GF-D8 (cell line): ENCODE data around the gene CHRNG.

Source experiments
- DNase-seq: peaks from one replicate; lab custom pipeline; 2025; lab: John Stamatoyannopoulos, UW

Gene CHRNG, protein sequence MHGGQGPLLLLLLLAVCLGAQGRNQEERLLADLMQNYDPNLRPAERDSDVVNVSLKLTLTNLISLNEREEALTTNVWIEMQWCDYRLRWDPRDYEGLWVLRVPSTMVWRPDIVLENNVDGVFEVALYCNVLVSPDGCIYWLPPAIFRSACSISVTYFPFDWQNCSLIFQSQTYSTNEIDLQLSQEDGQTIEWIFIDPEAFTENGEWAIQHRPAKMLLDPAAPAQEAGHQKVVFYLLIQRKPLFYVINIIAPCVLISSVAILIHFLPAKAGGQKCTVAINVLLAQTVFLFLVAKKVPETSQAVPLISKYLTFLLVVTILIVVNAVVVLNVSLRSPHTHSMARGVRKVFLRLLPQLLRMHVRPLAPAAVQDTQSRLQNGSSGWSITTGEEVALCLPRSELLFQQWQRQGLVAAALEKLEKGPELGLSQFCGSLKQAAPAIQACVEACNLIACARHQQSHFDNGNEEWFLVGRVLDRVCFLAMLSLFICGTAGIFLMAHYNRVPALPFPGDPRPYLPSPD

DNA sequence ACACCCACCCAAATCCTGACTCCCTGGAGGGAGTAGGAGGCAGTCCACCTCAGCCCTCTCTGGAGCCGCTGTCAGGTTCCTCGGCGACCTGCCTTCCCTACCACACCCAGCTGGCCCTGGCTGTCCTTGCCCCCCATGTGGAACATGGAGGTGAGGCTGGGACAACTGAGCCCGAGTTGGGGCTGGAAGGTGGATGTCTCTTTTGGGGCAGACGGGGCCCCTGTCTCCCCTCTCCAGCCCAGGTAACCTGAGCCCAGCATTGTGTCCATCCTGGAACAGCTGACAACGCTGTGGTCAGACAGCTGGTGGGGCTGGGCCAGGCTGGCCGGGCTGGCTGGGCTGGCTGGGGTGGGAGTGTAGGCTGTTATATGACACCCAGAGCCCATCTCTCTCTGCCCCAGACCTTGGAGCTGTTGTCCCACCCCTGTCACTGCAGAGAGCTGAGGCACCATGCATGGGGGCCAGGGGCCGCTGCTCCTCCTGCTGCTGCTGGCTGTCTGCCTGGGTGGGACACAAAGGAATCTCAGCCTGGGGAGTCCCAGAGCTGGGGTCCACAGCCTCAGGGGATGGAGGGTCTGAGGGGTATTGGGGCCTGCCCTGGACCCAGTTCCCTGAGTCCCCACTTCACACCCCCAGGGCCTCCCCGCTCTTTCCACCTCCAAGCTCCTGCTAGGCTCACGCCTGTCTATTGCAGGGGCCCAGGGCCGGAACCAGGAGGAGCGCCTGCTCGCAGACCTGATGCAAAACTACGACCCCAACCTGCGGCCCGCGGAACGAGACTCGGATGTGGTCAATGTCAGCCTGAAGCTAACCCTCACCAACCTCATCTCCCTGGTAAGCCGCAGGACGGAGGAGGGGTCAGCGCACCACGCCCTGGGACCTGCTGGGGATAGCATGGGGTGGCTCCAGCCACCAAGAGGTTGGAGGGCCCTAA is at the start of gene CHRNG:
Gene CHRNG, plus strand, starts transcription at position 395 of the 934 bp plus-strand sequence. Its CDS starts 56 bp downstream, at position 451.
- no peak for DNase-seq

DNA sequence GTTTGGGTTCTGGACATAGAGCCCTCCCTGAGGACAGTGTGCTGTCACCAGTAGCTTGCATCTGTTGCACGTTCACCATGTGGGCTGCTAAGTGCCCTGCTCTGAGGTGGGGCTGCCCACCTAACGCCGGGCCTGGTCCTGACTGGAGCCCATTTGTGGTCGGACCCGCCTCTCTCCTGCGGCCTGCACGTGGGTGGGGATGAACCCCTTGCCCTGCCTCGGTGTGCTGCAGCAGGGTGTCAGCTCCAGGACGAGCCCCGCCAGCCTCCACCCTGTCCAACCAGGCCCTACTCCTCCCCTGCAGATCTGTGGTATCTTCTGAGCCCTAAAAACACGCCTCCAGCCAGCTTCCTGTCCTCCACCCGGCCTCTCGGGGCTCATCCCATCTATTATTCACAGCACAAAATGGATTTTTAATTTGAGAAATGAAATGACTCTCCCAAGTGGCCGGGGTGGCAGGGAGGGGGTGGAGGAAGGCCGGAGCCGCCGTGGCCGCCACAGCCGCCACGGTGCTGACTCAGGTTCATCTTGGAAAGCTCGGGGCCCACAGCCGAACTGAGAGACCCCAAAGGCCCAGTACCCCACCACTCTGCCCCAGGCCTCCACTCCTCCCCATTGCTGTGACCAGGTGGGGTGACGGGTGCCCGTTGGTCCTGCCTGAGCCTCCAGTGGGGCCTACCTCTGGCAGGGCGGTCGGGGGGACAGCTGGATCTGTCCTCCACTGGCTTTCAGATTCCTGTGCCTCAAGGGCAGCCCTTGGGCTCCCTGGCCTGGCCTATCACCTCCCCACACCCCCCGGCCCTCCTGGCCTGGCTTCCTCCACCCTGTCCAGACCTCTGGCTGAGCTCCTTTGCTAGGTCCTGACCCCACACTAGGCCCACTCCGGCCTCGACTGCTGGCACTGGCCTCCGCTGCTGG is 49.0 kb upstream of the CHRNG start:
- DNase-seq = no peak

DNA sequence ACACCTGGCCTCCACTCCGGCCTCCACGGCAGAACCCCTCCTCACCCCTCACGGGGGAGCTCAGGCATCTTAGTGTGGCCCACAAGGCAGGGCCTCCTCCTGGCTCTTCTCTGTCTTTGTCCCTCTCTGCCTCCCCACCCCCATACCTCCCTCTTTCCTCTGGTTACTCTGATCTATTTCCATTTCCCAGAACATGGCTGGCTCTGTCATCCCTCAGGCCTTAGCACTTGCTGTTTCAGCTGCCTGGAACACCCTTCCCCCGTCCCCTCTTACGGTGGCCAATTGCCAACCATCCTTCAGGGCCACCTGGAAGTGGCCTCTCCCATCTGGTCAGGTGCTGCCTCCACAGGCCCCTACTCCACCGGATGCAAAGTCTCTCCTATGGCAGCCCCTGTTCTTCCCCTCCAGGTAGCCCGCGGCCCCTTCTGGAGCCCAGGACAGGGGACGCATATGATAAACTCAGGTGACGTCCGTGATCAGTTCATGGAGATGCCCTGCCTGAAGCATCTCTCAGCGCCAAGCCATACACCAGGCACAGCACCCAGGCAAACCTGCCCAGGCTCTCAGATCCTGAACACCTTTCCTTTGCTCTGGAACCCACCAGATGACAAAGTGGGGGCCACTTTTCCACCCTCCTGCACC is 48.2 kb upstream of the CHRNG start:
- no peak for DNase-seq

DNA sequence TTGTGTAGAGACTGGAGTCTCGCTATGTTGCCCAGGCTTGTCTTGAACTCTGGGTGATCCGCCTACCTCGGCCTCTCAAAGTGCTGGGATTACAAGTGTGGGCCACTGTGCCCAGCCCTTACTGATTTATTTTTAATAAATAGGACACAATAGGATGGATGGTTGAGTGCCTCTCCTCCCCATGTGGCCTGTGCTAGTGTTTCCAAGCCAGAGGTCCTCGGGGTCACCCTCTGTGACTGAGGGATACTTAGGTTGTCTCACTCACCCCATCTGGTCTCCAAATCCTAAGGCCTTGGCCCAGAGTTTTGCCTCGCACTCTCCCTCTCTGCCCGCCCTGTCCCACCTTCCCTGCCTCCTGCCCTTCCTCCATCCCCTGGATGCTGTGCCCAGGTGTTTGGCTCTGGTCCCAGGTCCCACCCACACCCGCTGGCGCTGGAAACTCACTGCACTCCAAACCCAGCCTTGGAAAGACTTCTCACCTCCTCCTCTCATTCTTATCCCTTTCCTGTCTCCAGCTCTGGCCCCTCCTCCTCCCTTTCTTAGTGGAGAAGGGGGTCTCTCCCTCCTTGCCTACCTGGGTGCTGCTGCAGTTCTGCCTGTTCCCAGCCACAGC is 47.1 kb upstream of the CHRNG start:
- DNase-seq = no peak

DNA sequence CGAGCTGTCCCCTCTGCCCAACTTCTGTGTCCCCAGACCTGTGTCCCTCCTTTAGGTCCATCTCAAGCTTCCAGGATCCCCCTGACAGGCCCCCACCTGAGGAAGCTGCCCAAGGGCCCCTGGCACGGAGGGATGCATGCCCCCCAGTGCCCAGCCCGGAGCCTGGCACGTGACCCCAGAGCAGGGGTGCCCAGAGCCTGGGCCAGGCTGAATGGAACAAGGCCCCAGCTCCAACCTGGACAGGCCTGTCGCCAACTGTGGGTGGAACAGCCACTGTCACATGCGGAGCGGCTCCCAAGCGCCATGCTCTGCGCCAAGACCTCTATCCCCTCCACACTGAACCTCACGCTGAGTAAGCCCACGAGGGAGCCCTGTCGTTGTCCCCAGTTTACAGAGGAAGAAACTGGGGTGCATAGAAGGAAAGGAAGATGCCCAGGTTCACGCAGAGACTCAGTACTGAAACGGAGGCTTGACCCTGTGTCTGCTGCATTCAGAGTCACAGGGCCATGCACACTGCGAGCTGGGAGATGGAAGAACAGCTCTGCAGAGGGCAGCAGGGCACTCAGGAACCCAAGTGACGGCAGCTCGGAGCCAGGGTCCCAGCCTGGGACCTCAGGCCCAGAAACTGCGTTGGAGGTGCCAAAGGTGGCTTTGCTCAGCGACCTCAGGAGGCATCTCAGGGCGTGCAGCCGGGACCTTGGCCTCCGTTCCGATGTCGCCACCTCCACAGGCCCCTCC is 46.4 kb upstream of the CHRNG start:
- no peak for DNase-seq

DNA sequence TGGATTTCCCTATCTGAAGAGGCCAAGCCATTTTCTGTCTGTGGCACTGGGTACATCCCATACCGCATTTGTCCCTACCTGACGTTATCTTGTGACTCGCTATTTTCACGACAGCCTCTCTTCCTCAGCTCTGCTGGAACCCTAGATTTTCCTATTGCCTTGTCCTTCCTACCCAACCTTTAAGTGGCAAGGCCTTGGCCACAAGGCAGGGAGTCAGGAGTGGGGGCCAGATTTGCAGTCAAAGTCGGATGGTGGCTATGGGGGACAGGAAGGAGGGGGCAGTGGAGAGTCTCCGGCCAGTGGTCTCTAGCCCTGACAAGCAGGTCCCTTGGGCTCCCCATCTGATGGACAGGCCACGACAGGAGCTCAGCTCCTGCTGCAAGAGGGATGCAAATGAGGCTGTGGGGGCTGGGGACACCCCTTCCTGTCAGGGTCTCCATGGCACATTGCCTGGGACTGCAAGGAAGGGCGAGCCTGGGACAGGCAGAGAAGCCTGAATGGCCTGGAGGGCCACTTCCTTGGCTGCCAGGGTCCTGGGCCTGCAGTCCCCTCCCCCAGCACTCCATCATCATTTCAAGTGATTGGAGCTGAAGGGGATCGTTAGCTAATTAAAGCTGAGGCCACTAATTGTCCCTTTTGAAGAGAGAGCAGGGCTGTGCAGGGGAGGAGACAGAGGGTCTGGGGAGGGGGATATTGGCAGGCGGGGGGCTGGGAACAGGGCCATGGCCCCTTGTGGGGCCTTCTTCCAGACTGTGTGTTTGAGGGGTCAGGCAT is 45.6 kb upstream of the CHRNG start:
- no peak for DNase-seq

DNA sequence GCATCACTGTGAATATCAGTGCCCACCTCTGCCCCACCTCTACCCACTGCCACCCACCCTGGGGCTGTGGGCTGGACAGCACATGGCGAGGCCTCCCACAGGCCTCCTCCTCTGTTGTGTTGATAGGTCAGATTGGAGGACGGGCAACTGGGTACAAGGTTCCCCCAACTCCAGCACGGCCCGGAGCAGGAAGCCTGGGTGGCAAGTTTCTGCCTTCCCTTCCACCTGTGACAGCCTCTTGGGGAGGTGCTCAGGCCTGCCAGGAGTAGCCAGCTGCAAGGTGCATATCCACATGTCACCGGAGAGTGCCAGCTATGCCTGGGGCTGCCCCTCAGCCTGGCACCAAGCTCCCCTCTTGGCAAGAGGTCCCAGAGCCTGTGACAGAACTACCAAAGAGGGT is 45.0 kb upstream of the CHRNG start:
- no peak for DNase-seq

DNA sequence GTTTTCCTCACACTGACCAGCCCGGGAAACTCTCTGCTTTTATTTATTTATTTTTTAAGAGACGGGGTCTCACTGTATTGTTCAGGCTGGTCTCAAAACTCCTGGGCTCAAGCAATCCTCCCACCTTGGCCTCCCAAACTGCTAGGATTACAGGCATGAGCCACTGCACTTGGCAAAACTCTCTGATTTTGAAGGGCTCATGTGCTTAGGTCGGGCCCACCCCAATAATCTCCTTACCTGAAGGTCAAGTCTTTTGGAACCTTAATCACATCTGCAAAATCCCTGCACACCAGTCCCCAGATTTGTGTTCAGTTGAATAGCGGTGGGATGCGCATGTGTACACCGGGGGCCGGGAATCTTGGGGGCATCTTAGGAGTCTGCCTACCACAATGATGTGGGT is 44.2 kb upstream of the CHRNG start:
- DNase-seq = no peak

DNA sequence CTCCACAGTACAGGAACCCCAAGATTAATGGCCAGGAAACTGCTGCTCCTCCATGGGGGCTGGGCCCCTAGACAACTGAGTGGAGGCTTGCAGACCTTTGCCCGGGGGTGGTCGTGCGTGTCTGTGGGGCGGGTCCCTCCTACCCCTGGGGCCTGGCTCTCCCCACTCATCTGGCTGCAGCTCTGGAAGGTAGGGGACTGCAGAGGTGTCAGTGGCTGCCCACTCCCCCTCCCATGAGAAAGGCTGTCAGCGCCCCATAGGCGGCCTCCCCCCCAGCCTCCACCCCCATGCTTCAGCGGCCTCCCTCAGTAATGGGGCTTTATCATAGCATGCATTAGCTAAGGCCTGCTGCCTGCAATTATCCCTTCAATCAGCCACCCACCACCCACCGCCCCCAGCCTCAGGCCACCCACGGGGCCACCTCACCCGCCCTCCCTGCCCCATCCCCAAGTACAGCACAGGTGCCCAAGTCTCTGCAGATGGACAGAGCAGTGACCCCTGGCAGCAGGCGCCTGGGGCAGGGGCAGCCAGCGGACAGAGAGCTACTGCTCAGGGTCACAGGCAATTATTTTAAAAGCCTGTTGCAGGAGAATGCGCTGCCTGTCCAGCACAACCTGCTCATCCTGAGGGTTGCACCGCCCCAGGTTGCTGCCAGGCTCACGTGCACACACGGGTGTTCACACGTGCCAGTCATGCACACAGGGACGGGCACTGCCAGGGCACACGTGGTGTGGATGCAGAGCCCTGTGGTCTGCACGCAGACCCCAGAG is 42.8 kb upstream of the CHRNG start:
- DNase-seq = no peak

DNA sequence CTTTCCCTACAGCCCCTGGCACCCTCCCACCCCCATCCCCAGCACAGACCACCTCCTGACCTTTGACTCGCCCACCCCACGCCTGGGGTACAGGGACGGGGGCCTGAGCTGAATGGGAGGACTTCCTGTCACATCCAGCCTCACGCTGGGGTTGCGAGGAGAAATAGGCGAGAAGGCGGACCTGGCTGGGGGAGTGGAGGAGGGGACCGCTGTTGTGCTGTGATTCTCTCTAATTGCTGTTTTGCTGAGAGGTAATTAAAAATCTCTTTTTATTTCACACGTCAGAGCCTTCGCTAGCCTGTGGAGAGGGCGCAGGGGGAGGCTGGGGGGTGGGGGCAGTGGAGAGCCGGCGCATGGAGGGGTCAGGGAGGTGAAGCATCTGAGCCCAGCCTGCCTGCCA is 42.1 kb upstream of the CHRNG start:
- no peak for DNase-seq

DNA sequence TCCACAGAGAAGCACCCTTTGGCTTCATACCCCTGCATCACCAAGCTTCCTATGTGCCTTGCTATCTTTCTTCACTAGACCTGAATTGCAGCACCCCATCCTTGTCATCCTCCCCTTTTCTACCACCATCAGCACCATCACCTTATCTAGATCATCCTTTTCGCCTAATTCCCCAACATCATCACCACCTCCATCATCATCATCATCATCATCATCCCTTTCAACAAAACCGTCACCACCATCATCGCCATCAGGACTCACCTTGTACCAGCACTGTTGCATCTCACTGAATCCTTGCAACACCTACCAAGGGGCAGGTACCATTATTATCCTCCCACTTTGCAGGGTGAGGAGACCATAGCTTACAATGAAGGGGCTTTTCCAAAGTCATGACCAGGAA is 41.0 kb upstream of the CHRNG start:
- no peak for DNase-seq

DNA sequence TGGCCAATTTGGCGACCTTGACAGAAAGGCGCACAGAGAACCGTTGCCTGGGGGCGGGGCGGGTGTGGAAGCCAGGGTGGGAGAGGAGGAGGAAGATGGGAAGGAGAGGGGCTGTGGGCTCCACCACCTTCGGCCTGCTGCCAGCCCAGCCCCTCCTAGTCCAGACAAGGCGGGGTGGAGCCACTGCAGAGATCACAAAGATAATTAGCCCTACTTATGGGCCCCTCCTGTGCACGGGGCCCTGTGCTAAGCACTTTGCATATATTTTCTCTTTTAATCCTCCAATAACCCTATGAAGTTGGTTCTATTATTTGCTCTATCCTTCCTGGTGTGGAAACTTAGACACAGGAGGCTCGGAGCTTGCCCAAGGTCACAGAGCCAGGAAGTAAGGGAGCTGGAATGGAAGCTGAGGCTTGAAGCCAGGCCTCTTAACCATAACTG is 38.1 kb upstream of the CHRNG start:
- DNase-seq = no peak

DNA sequence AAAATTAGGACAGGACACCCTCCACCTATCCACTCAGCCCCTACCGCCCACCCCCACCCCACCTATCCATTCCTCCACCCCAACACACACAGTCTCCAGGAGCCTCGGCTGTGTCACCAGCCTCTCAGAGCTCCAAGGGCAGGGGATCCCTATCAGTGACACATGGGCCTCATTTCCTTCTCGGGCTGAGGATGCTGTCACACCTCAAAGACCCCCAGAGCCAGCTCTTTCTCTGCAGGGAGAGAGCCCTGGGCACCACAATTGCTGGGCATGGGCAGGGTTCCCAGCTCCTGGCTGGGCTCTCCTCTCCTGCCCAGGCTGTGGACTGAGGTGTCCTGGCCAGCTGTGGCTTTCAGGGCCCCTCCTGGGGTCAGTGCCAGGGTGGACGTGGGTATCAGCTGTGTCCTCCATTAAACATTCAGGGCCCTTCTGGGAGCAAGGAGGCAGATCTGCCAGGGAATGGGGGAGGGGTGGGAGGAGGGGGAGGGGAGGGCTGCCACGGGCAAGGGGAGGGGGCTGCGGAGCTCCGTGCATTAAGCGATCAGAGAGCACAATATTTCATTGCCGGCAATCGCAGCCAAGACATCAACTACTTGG is 37.6 kb upstream of the CHRNG start:
- DNase-seq = no peak

DNA sequence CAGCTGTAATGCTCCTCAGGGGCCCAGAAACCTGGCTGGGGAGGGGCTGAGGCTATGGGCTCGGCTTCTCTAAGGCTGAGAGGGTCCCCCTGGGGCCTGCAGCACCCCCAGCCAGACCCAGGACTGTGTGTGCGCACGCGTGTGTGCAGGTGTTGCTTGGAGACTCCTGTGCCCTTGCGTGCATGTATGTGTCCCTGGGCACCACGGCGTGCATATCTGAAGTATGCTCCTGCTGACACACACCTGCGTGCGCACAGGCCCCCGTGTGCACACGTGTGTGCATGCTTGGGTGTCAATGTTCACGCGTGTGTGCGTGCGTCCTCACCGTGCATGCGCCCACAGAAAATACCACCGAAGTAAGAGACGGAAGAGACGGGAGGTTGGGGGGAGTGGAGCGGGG is 37.0 kb upstream of the CHRNG start:
- no peak for DNase-seq

DNA sequence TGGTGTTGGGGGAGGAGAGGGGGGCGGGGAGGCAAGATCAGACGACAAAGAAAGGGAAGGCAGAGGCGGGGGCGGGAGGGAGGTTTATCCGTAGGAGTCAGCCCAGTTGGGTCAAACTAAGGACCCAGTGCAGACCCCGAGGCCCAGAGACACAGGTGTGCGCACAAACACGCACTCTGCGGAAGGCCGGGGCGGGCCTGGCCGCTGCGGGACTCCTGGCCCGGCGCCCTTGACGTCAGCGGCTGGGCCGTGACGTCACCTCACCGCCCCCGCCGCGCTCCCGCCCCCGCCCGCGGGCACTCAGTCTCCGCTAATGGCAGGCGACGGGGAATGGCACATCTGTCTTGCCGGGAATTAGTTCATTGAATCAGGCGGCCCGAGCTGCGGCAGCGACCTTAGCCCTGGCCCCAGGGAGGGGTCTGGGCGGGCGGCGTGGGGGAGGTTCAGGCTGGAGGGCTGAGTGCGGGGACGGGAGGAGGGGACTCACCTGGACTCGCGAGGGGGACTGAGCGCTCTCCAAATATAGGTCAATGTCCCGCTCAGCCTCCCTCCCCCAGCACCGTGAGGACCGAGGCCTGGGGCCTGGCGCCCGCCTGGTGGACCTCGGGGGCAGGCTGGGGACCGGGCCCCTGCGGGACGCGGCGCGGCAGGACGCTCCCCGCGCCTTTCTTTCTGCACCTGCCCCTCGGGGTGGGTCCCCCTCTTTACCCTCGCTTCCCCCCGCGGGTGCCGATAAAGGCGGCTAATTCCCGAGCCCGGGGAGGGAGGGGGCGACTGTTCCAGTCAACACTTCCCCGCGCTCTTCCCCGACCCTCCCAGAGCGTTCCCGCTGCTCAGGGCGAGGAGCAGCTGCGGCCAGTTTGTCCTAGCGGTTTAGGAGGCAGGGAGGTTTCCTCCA is 36.3 kb upstream of the CHRNG start:
- DNase-seq = no peak

DNA sequence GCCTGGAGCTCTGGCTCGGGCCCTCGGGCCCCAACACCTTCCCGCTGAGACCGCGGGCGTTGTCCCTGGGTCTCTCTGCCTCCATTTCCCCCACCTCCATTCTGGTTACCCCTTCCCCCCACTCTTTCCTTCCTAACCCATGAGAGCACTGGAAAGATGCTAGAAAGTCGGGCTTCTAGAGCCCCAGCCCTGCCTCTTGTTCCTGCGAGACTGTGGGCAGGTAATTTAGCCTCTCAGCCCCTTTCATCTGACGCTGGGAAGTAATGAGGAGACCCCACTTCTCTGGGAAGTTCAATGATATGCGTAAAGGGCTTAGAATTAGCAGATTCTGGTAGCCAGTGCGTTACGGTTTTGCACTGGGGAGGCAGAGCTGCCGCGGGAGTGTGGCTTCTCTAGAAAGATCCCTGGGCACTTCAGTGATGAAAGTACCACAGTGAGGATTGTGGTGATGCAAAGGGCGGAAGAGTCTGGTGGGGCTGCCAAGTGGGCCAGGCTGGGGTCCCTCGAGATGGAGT is 35.6 kb upstream of the CHRNG start:
- no peak for DNase-seq

DNA sequence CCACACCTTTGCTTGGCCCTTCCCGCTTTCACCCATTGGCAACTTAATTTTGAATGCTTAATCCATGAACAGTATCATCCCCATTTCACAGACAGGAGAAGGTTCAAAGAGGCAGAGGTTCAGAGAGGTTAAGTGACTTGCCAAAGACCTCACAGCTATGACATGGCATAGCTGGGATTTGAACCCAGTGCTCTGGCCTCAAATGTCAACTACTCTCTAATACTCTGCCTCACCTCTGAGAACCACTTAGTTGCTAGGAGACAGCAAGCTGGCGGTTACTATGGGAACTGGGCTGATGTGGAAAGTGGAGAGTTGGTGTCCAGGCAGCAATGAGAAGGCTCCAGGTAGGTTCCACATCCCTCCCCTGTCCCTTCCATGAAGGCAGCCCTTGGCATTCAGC is 35.1 kb upstream of the CHRNG start:
- DNase-seq = no peak
